Progenitor cell of endocrine pancreas (in vitro differentiated cells): ENCODE measurements around the gene TBXAS1. TPM values are rescaled to one million over a fixed set of nuclear protein-coding genes. Genes with fewer than 3 reads are reported as not detected.

ENCODE experiments used
- DNase-seq: peaks from one replicate; pipeline ENCODE4 v3.0.0; 2021; ENCODE audit warnings: low spot score; ENCODE audit not compliant: unreplicated experiment
- H3K27ac Mint-ChIP-seq: 2 replicates; pipeline ENCODE4 v1.8.0; 2021; ENCODE audit warnings: mild to moderate bottlenecking, moderate library complexity, mixed read lengths
- H3K27me3 Mint-ChIP-seq: 2 replicates; pipeline ENCODE4 v1.8.0; 2021; ENCODE audit warnings: mixed read lengths
- H3K36me3 Mint-ChIP-seq: 2 replicates; pipeline ENCODE4 v1.8.0; 2022; ENCODE audit warnings: mixed read lengths; ENCODE audit not compliant: insufficient read depth
- H3K4me1 Mint-ChIP-seq: 2 replicates; pipeline ENCODE4 v1.8.0; 2021; ENCODE audit warnings: low read depth, mixed read lengths
- H3K4me3 Mint-ChIP-seq: 2 replicates; pipeline ENCODE4 v1.8.0; 2021; ENCODE audit warnings: low read depth, mild to moderate bottlenecking, moderate library complexity, mixed read lengths
- H3K9me3 Mint-ChIP-seq: 2 replicates; pipeline ENCODE4 v1.8.0; 2021; ENCODE audit warnings: low read depth, mixed read lengths
- total RNA-seq: library from RNA; stranded (reverse); gene quantifications from 2 replicates; pipeline ENCODE4 v1.2.1, GENCODE V29; 2021
- TF ChIP-seq, protein P1 (sequence below): fragments of 200-600 bp; sonication (generic); IDR thresholded peaks from one replicate; pipeline ENCODE4 v1.5.0; 2021; ENCODE audit warnings: antibody characterized with exemption, mild to moderate bottlenecking; ENCODE audit not compliant: unreplicated experiment

Gene TBXAS1
- total RNA-seq, 1 donor from 2014 or later, result 10.4 TPM

- peaks cover 12% of the 10 kb centered on the region for H3K9me3 Mint-ChIP-seq
These were observed 113.6 kb downstream of the TBXAS1 start for GRCh38 chr7:139942636-139943035.

DNA sequence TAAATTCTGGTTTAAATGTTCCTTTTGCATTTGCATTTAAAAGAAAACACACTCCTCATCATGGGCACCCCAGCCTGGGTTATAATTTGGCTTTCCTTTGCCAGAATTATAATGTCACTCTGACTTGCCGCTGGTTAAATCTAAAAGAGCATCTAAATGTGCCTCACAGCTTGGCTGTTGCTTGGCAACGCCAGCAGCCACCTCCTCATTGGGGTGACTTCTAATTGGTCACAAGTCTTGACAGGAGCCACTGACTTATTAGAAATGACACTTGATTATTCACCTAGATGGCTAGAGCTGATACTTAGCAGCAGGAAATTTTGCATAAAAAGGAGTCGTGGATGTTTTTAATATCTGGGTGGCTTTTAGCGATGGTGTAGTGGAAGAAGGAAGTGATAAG, 114.3 kb downstream of the TBXAS1 start:
- Mint-ChIP-seq H3K4me1 (no peaks in the 10 kb centered on the region), H3K27me3 (peaks cover 16% of the 10 kb centered on the region), H3K36me3 (peaks cover 5% of the 10 kb centered on the region), H3K27ac (no peak overlapping the region), H3K9me3 (peaks cover 12% of the 10 kb centered on the region), H3K4me3 (no peak overlapping the region)
- TF ChIP-seq, protein P1, sequence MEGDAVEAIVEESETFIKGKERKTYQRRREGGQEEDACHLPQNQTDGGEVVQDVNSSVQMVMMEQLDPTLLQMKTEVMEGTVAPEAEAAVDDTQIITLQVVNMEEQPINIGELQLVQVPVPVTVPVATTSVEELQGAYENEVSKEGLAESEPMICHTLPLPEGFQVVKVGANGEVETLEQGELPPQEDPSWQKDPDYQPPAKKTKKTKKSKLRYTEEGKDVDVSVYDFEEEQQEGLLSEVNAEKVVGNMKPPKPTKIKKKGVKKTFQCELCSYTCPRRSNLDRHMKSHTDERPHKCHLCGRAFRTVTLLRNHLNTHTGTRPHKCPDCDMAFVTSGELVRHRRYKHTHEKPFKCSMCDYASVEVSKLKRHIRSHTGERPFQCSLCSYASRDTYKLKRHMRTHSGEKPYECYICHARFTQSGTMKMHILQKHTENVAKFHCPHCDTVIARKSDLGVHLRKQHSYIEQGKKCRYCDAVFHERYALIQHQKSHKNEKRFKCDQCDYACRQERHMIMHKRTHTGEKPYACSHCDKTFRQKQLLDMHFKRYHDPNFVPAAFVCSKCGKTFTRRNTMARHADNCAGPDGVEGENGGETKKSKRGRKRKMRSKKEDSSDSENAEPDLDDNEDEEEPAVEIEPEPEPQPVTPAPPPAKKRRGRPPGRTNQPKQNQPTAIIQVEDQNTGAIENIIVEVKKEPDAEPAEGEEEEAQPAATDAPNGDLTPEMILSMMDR, result no peak
- no peak for DNase-seq

More at GRCh38 chr7:139942636-139943035, 113.6 kb downstream of the TBXAS1 start:
- TF ChIP-seq, protein P1, result no peak
- Mint-ChIP-seq H3K36me3 (peaks cover 5% of the 10 kb centered on the region), H3K4me3 (no peak overlapping the region), H3K4me1 (no peaks in the 10 kb centered on the region), H3K27me3 (peaks cover 17% of the 10 kb centered on the region), H3K27ac (no peak overlapping the region)
- no peak for DNase-seq

DNA sequence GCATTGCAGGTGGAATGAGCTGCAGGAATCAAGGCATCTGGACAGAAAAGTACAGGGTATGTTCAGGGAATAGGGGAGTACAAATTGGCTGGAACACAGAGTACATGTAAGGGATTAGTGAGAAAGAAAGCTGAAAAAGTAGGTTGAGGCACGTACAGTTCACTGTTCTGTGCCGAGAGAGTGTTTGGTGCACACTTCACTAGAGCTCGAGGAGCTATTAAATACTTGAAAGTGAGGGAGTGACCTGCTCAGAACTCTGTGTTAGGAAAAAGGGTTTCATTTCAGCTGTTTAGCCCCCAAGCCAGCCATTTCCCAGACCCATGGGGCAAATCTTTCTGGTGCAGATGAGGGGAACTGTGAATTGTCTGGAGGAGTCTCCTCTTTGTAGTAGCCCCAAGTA, 115.2 kb downstream of the TBXAS1 start:
- TF ChIP-seq, protein P1, result no peak
- Mint-ChIP-seq H3K4me3 (no peak overlapping the region), H3K9me3 (peaks cover 12% of the 10 kb centered on the region), H3K27ac (no peak overlapping the region), H3K36me3 (peaks cover 5% of the 10 kb centered on the region), H3K4me1 (no peaks in the 10 kb centered on the region), H3K27me3 (peaks cover 13% of the 10 kb centered on the region)
- DNase-seq, result no peak

GRCh38 chr7:139946533-139946932, 117.5 kb downstream of the TBXAS1 start:
- no peak overlapping the region for H3K27ac Mint-ChIP-seq
- peaks cover 5% of the 10 kb centered on the region for H3K36me3 Mint-ChIP-seq
- H3K27me3 Mint-ChIP-seq, result peaks cover 7% of the 10 kb centered on the region
- H3K4me1 Mint-ChIP-seq, result peaks cover 4% of the 10 kb centered on the region
- TF ChIP-seq, protein P1, result no peak
- no peak overlapping the region for H3K4me3 Mint-ChIP-seq
- DNase-seq, result no peak
- peaks cover 17% of the 10 kb centered on the region for H3K9me3 Mint-ChIP-seq

GRCh38 chr7:139947021-139947420, 118.0 kb downstream of the TBXAS1 start:
- H3K9me3 Mint-ChIP-seq, result peaks cover 17% of the 10 kb centered on the region
- TF ChIP-seq, protein P1, result no peak
- H3K27ac Mint-ChIP-seq, result no peak overlapping the region
- peaks cover 5% of the 10 kb centered on the region for H3K36me3 Mint-ChIP-seq
- peaks cover 7% of the 10 kb centered on the region for H3K27me3 Mint-ChIP-seq
- peaks cover 4% of the 10 kb centered on the region for H3K4me1 Mint-ChIP-seq
- no peak overlapping the region for H3K4me3 Mint-ChIP-seq
- DNase-seq, result no peak
